Measurements from ENCODE around the gene DUSP22.
"Not testable (repeated sequence)": the region's sequence is repeated elsewhere in the genome, so short reads cannot be mapped to it uniquely, and the experiment has no call there.

DUSP22 gene

GRCh38 chr6:291697-292505 is at the start of gene DUSP22:
Gene DUSP22 (plus strand): TSS chr6:292487. CDS start chr6:292540, 53 bp downstream.
- Histone ChIP-seq H3K4me3 (ENCODE audit: low read depth in 1 of 2, low read length in 2 of 2) (peak within 1 kb of the TSS; percentile 43 to 67), H3K4me1 (ENCODE audit: insufficient read depth, low read length) (peaks cover 29% of the 10 kb centered on the region), H4K20me1 (ENCODE audit: insufficient read depth, low read length) (no peaks in the 10 kb centered on the region), H3K9ac (ENCODE audit: low read depth, low read length) (peak within 1 kb of the TSS; percentile 69), H3K36me3 (ENCODE audit: insufficient read depth, low read length) (no peaks in the 10 kb centered on the region), H3K27me3 (ENCODE audit: insufficient read depth, low read length, poor library complexity) (no peaks in the 10 kb centered on the region), H3K9me3 (ENCODE audit: insufficient read depth, low read length, severe bottlenecking) (no peaks in the 10 kb centered on the region), H3K4me2 (ENCODE audit: insufficient read depth, low read length) (peak within 1 kb of the TSS; percentile 82), H3K27ac (ENCODE audit: low read length) (peak within 1 kb of the TSS; percentile 84), H2AFZ (ENCODE audit: low read depth, low read length) (peak within 1 kb of the TSS; percentile 76), H3K79me2 (ENCODE audit: insufficient read depth, low read length) (peaks cover 14% of the 10 kb centered on the region)
- ATAC-seq (ENCODE audit: insufficient read depth, low read depth) (peak; percentile 78), DNase-seq (peak; percentile 81)
- TF ChIP-seq EZH2 (IDR thresholded peaks at IDR 0.05; ENCODE audit: borderline replicate concordance, low read depth, low read length, severe bottlenecking) (no peak), CTCF (IDR thresholded peaks at IDR 0.05; ENCODE audit: borderline replicate concordance, extremely low read depth, low read length, poor library complexity, severe bottlenecking) (no peak)

- no peak overlapping the region for H3K4me3 ChIP-seq (ENCODE audit: low read depth in 1 of 2, low read length in 2 of 2)
- no peak for TF ChIP-seq CTCF (IDR thresholded peaks at IDR 0.05; ENCODE audit: borderline replicate concordance, extremely low read depth, low read length, poor library complexity, severe bottlenecking)
- TF ChIP-seq EZH2 (IDR thresholded peaks at IDR 0.05; ENCODE audit: borderline replicate concordance, low read depth, low read length, severe bottlenecking): no peak
- no peaks in the 10 kb centered on the region for H3K36me3 ChIP-seq (ENCODE audit: insufficient read depth, low read length)
- no peak for ATAC-seq (ENCODE audit: insufficient read depth, low read depth)
- no peak overlapping the region for H3K9ac ChIP-seq (ENCODE audit: low read depth, low read length)
- H3K79me2 ChIP-seq (ENCODE audit: insufficient read depth, low read length): no peaks in the 10 kb centered on the region
- no peak overlapping the region for H3K27ac ChIP-seq (ENCODE audit: low read length)
- no peak for DNase-seq
- H3K4me1 ChIP-seq (ENCODE audit: insufficient read depth, low read length): no peaks in the 10 kb centered on the region
- no peaks in the 10 kb centered on the region for H4K20me1 ChIP-seq (ENCODE audit: insufficient read depth, low read length)
- no peak overlapping the region for H2AFZ ChIP-seq (ENCODE audit: low read depth, low read length)
- no peak overlapping the region for H3K4me2 ChIP-seq (ENCODE audit: insufficient read depth, low read length)
- H3K27me3 ChIP-seq (ENCODE audit: insufficient read depth, low read length, poor library complexity): peaks cover 7% of the 10 kb centered on the region
- no peaks in the 10 kb centered on the region for H3K9me3 ChIP-seq (ENCODE audit: insufficient read depth, low read length, severe bottlenecking)
These were observed 45.9 kb upstream of the DUSP22 start for GRCh38 chr6:246352-246751.

GRCh38 chr6:247351-247750 is 44.9 kb upstream of the DUSP22 start:
- Histone ChIP-seq H3K27me3 (ENCODE audit: insufficient read depth, low read length, poor library complexity) (peaks cover 7% of the 10 kb centered on the region), H3K9me3 (ENCODE audit: insufficient read depth, low read length, severe bottlenecking) (no peaks in the 10 kb centered on the region), H3K79me2 (ENCODE audit: insufficient read depth, low read length) (no peaks in the 10 kb centered on the region), H3K4me1 (ENCODE audit: insufficient read depth, low read length) (no peaks in the 10 kb centered on the region), H3K27ac (ENCODE audit: low read length) (no peak overlapping the region), H3K4me3 (ENCODE audit: low read depth in 1 of 2, low read length in 2 of 2) (no peak overlapping the region), H2AFZ (ENCODE audit: low read depth, low read length) (no peak overlapping the region), H3K36me3 (ENCODE audit: insufficient read depth, low read length) (no peaks in the 10 kb centered on the region), H3K4me2 (ENCODE audit: insufficient read depth, low read length) (no peak overlapping the region), H4K20me1 (ENCODE audit: insufficient read depth, low read length) (no peaks in the 10 kb centered on the region), H3K9ac (ENCODE audit: low read depth, low read length) (no peak overlapping the region)
- TF ChIP-seq CTCF (IDR thresholded peaks at IDR 0.05; ENCODE audit: borderline replicate concordance, extremely low read depth, low read length, poor library complexity, severe bottlenecking): no peak
- TF ChIP-seq EZH2 (IDR thresholded peaks at IDR 0.05; ENCODE audit: borderline replicate concordance, low read depth, low read length, severe bottlenecking): no peak
- ATAC-seq (ENCODE audit: insufficient read depth, low read depth): no peak
- DNase-seq: no peak

GRCh38 chr6:248046-248445 is 44.2 kb upstream of the DUSP22 start:
- not testable (repeated sequence) for H3K4me1 ChIP-seq (ENCODE audit: insufficient read depth, low read length); H4K20me1 ChIP-seq (ENCODE audit: insufficient read depth, low read length); H3K9ac ChIP-seq (ENCODE audit: low read depth, low read length); ATAC-seq (ENCODE audit: insufficient read depth, low read depth); H2AFZ ChIP-seq (ENCODE audit: low read depth, low read length); H3K36me3 ChIP-seq (ENCODE audit: insufficient read depth, low read length); H3K27me3 ChIP-seq (ENCODE audit: insufficient read depth, low read length, poor library complexity); H3K9me3 ChIP-seq (ENCODE audit: insufficient read depth, low read length, severe bottlenecking); H3K4me2 ChIP-seq (ENCODE audit: insufficient read depth, low read length); H3K27ac ChIP-seq (ENCODE audit: low read length); H3K79me2 ChIP-seq (ENCODE audit: insufficient read depth, low read length); DNase-seq; H3K4me3 ChIP-seq (ENCODE audit: low read depth in 1 of 2, low read length in 2 of 2)

Data from DND-41 (cell line).